Measurements from ENCODE around the gene MS4A13.

MS4A13 gene

DNA sequence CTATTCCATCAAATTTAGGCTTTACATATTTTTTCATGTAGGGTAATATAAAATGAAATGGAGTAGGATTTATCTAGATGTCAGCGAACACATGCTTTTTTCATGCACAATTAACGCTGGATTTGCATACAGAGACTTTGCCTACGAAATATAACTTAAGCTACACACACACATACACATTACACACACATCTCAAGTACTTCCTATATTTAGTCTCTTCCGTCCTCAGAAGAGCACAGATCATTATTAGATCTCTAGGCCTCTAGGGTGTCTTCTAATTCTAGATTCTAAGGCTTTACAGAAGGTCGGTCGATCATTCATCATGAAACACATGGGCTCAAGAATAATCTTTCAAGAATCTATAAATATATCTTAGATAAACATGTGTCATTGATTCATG lies 3.8 kb upstream of the MS4A13 start:
- Histone ChIP-seq H3K27ac (no peak overlapping the region), H3K9me3 (ENCODE audit: control insufficient read depth, low read length) (no peaks in the 10 kb centered on the region), H2AFZ (no peak overlapping the region), H3K36me3 (ENCODE audit: control insufficient read depth, insufficient read depth, low read length) (no peaks in the 10 kb centered on the region), H3K27me3 (ENCODE audit: control insufficient read depth, insufficient read depth, low read length) (no peaks in the 10 kb centered on the region), H3K4me2 (ENCODE audit: low read length) (no peak overlapping the region), H3K4me1 (no peaks in the 10 kb centered on the region), H3K9ac (no peak overlapping the region), H3K79me2 (no peaks in the 10 kb centered on the region), H3K4me3 (ENCODE audit: low read depth, low read length) (no peak overlapping the region)
- TF ChIP-seq, protein P1, sequence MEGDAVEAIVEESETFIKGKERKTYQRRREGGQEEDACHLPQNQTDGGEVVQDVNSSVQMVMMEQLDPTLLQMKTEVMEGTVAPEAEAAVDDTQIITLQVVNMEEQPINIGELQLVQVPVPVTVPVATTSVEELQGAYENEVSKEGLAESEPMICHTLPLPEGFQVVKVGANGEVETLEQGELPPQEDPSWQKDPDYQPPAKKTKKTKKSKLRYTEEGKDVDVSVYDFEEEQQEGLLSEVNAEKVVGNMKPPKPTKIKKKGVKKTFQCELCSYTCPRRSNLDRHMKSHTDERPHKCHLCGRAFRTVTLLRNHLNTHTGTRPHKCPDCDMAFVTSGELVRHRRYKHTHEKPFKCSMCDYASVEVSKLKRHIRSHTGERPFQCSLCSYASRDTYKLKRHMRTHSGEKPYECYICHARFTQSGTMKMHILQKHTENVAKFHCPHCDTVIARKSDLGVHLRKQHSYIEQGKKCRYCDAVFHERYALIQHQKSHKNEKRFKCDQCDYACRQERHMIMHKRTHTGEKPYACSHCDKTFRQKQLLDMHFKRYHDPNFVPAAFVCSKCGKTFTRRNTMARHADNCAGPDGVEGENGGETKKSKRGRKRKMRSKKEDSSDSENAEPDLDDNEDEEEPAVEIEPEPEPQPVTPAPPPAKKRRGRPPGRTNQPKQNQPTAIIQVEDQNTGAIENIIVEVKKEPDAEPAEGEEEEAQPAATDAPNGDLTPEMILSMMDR (IDR thresholded peaks at IDR 0.05): no peak

DNA sequence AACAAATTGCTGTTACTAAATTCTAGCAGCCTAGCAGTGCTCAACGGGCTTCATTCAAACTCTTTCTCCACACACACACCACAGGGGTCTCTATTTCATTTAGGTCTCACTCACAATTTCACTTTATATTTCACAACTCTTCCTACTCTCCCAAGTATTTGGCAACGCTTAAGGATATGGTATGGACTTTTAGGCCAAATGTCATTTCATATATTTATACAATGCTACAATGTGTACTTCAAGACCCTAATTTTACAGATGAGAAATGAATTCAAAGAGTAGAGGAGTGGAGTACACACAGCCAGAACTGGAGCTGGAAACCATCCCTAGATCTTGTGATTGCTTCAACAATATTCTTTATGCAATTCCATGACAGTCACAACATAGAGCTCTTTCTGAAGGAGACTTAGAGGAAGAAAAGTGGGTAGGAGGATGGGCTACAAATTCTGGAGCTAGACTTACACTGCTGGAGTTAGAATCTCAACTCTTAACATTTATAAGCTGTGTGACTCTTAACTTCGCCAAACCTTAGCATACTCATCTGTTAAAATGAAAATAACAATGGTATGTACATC lies 2.5 kb upstream of the MS4A13 start:
- Histone ChIP-seq H3K79me2 (no peaks in the 10 kb centered on the region), H3K27me3 (ENCODE audit: control insufficient read depth, insufficient read depth, low read length) (no peaks in the 10 kb centered on the region), H3K27ac (no peak overlapping the region), H2AFZ (no peak overlapping the region), H3K9ac (no peak overlapping the region), H3K4me3 (ENCODE audit: low read depth, low read length) (no peak overlapping the region), H3K4me2 (ENCODE audit: low read length) (no peak overlapping the region), H3K9me3 (ENCODE audit: control insufficient read depth, low read length) (no peaks in the 10 kb centered on the region), H3K4me1 (no peaks in the 10 kb centered on the region), H3K36me3 (ENCODE audit: control insufficient read depth, insufficient read depth, low read length) (no peaks in the 10 kb centered on the region)
- TF ChIP-seq, protein P1 (IDR thresholded peaks at IDR 0.05): no peak

DNA sequence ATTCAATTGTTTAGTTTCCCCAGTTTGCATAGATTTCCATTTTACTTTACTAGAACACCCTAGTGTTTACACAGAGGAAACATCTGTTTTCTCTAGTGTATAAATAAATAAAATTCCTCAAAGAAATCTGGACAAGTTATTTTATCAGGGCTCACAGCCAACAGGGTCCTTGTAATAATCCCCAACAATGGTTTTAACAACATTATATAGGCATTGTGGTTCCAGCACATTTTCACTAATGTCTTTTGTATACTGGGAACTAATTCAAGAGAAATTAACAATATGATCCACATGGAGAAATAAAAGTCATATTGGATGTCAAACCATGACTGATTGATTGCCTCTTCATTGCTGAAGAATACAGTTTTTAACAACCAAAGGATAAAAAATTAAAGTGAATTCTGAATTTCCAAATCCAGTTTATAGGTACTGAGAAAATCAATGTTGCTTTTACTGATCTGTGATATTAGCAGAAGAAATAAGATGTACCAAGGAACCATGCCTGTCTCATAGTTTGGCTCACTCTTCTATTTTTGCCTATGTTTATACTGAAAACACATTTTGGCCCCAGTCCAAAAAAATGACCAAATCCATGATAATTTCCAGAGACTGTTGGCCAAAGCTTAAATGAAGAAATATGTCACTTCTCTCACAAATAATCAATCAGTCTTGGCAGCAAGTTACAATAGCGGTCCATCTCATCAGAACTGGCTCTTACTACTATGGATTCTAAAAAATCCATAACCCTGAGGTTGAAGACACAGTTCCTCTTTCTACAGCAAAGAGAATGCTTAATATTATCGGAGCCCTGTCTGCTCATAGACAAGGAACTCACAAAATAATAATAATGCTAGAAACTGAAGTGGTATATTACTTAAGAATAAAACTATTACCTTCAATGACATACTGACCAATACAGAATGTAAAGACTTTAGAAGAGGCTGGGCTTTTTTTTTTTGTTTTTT lies 1.4 kb upstream of the MS4A13 start:
- Histone ChIP-seq H3K27ac (no peak overlapping the region), H3K4me2 (ENCODE audit: low read length) (no peak overlapping the region), H3K27me3 (ENCODE audit: control insufficient read depth, insufficient read depth, low read length) (no peaks in the 10 kb centered on the region)

DNA sequence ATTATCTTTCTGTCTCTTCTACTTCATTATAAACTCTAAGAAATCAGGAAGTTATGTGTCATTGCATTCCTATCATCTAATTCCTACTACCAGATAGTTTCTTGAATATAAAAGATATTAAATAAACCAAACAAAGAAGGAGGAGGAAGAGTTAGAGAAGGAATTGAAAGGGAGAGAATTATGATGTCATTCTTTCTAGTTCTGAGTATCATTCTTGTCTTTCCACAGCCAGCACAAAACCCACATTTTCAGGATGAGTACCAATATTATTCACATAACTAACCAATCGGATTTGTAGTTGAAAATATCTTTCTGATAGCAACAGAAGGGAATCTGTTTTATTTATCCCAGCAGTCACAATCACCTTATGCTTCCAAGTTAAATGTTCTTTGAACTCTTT lies 13.3 kb downstream of the MS4A13 start:
- no peak overlapping the region for H2AFZ ChIP-seq
- TF ChIP-seq, protein P1 (IDR thresholded peaks at IDR 0.05): no peak
- H3K36me3 ChIP-seq (ENCODE audit: control insufficient read depth, insufficient read depth, low read length): no peaks in the 10 kb centered on the region
- H3K9me3 ChIP-seq (ENCODE audit: control insufficient read depth, low read length): no peaks in the 10 kb centered on the region
- H3K4me1 ChIP-seq: no peaks in the 10 kb centered on the region
- no peak overlapping the region for H3K9ac ChIP-seq
- no peaks in the 10 kb centered on the region for H3K27me3 ChIP-seq (ENCODE audit: control insufficient read depth, insufficient read depth, low read length)
- H3K4me3 ChIP-seq (ENCODE audit: low read depth, low read length): no peak overlapping the region
- H3K79me2 ChIP-seq: no peaks in the 10 kb centered on the region
- H3K4me2 ChIP-seq (ENCODE audit: low read length): no peak overlapping the region
- H3K27ac ChIP-seq: no peak overlapping the region

More for the DNA sequence above, 1.4 kb upstream of the MS4A13 start:
- Histone ChIP-seq H3K79me2 (no peaks in the 10 kb centered on the region), H3K9me3 (ENCODE audit: control insufficient read depth, low read length) (no peaks in the 10 kb centered on the region), H2AFZ (no peak overlapping the region), H3K36me3 (ENCODE audit: control insufficient read depth, insufficient read depth, low read length) (no peaks in the 10 kb centered on the region), H3K4me3 (ENCODE audit: low read depth, low read length) (no peak overlapping the region), H3K9ac (no peak overlapping the region), H3K4me1 (no peaks in the 10 kb centered on the region)
- TF ChIP-seq, protein P1 (IDR thresholded peaks at IDR 0.05): no peak

Data from parathyroid adenoma (tissue), 2 donors.